ENCODE results near the gene ZNF516.

The ZNF516 gene

GRCh38 chr18:76435316-76435989 lies 59.6 kb downstream of the ZNF516 start:
- DNase-seq, result no peak

- DNase-seq, result no peak
Measured at GRCh38 chr18:76434452-76434851, 60.6 kb downstream of the ZNF516 start.

GRCh38 chr18:76433788-76434187 lies 61.3 kb downstream of the ZNF516 start:
- DNase-seq, result no peak

- no peak for DNase-seq
Measured at GRCh38 chr18:76432970-76433767, 61.9 kb downstream of the ZNF516 start.

- DNase-seq, result no peak
Measured at GRCh38 chr18:76432274-76432755, 62.7 kb downstream of the ZNF516 start.

GRCh38 chr18:76431437-76432273 lies 63.4 kb downstream of the ZNF516 start:
- no peak for DNase-seq

- no peak for DNase-seq
Measured at GRCh38 chr18:76430636-76431035, 64.4 kb downstream of the ZNF516 start.

GRCh38 chr18:76429262-76430126 lies 65.5 kb downstream of the ZNF516 start:
- DNase-seq, result no peak

GRCh38 chr18:76428396-76429261 lies 66.4 kb downstream of the ZNF516 start:
- no peak for DNase-seq

GRCh38 chr18:76426737-76427305 lies 68.2 kb downstream of the ZNF516 start:
- DNase-seq, result peak; percentile 41

- DNase-seq, result no peak
Measured at GRCh38 chr18:76425146-76426131, 69.6 kb downstream of the ZNF516 start.

- no peak for DNase-seq
Measured at GRCh38 chr18:76422838-76423237, 72.2 kb downstream of the ZNF516 start.

- no peak for DNase-seq
Measured at GRCh38 chr18:76422121-76422520, 72.9 kb downstream of the ZNF516 start.

- no peak for DNase-seq
Measured at GRCh38 chr18:76421685-76422078, 73.4 kb downstream of the ZNF516 start.

- DNase-seq, result no peak
Measured at GRCh38 chr18:76420898-76421684, 74.0 kb downstream of the ZNF516 start.

- peak; percentile 17 for DNase-seq
Measured at GRCh38 chr18:76419811-76420210, 75.2 kb downstream of the ZNF516 start.

GRCh38 chr18:76416911-76417310 lies 78.1 kb downstream of the ZNF516 start:
- no peak for DNase-seq

- DNase-seq, result no peak
Measured at GRCh38 chr18:76414936-76415621, 80.0 kb downstream of the ZNF516 start.
